Aorta (tissue), 5 donors: ENCODE measurements around the gene NET1. TPM values are rescaled to one million over a fixed set of nuclear protein-coding genes. Genes with fewer than 3 reads are reported as not detected.

Experiments
- ATAC-seq: fragments of 200-7000 bp; cut with Tn5 transposase; one replicate; pipeline ENCODE4 v1.9.1; 2022; ENCODE audit warnings: moderate library complexity; ENCODE audit not compliant: low FRiP score
- DNase-seq, 2 donors: peaks; one replicate each; pipeline ENCODE4 v3.0.0-alpha.2; 2020
- H3K27ac ChIP-seq, 2 donors: one replicate each; pipeline ENCODE4 v1.5.1; 2013; ENCODE audit warnings: low read length in 2 of 2, mild to moderate bottlenecking in 2 of 2, moderate library complexity in 2 of 2, control low read depth in 1 of 2, inconsistent platforms in 1 of 2, low read depth in 1 of 2
- H3K27me3 ChIP-seq, 2 donors: one replicate each; pipeline ENCODE4 v1.6.1; 2013; ENCODE audit warnings: control low read depth in 1 of 2, low read length in 1 of 2, mild to moderate bottlenecking in 1 of 2, moderate library complexity in 1 of 2; ENCODE audit not compliant: insufficient read depth in 2 of 2, control insufficient read depth in 1 of 2
- H3K36me3 ChIP-seq, 2 donors: one replicate each; pipeline ENCODE4 v1.6.1; 2013; ENCODE audit warnings: control low read depth in 1 of 2, low read length in 1 of 2, mild to moderate bottlenecking in 1 of 2; ENCODE audit not compliant: insufficient read depth in 2 of 2, control insufficient read depth in 1 of 2
- H3K4me1 ChIP-seq, 2 donors: one replicate each; pipeline ENCODE4 v1.6.1; 2013; ENCODE audit warnings: low read length in 2 of 2, control low read depth in 1 of 2, mild to moderate bottlenecking in 1 of 2, moderate library complexity in 1 of 2; ENCODE audit not compliant: insufficient read depth in 2 of 2, control insufficient read depth in 1 of 2
- H3K4me3 ChIP-seq, 2 donors: one replicate each; pipeline ENCODE4 v1.5.1; 2013; ENCODE audit warnings: low read length in 2 of 2, control low read depth in 1 of 2, mild to moderate bottlenecking in 1 of 2
- H3K9me3 ChIP-seq: one replicate; pipeline ENCODE4 v1.6.1; 2013; ENCODE audit warnings: mild to moderate bottlenecking, low read length; ENCODE audit not compliant: control insufficient read depth
- WGBS, 2 donors: extraction: QIAGEN DNeasy Blood & Tissue Kit; methylation state at CpG; one replicate each; pipeline ENCODE4 v1.1.7; 2013; 5-methylcytosine and 5-hydroxymethylcytosine counted together
- intact Hi-C, 2 donors: fragments of 100-400 bp; cut with DNase I; formaldehyde crosslinking; loops; one replicate each; pipeline versions ENCODE4 v1.14.2 to v1.15.0; 2022
- polyA plus RNA-seq, 2 donors: library from polyadenylated mRNA; stranded (reverse); fragments of 200-250 nt; gene quantifications; one replicate each; pipeline ENCODE4 v1.2.3, GENCODE V29; 2013
- total RNA-seq, 2 donors: library from RNA; stranded (reverse); fragmentation: NEBNext Ultra II Directional; extraction: Animal tissue kit (Norgen Biotek cat#: 25700); gene quantifications; one replicate each; pipeline ENCODE4 v1.2.1, GENCODE V29; 2021
- donor health status: healthy with polysubstance abuse.
- donor health status: Bipolar disorder and iron deficiency.
- donor health status: DM: no; HTN: no; CAD: no.
- donor health status: DM: no; HTN: no; CAD: no.
- donor health status: DM: yes; HTN: yes; CAD: no.

The NET1 gene
- total and polyA plus RNA-seq, 4 donors = 76.2 to 451 (median 253) TPM

- Histone ChIP-seq H3K27me3 (no peaks in the 10 kb centered on the region), H3K27ac (no peak overlapping the region), H3K36me3 (no peaks in the 10 kb centered on the region), H3K9me3 (no peaks in the 10 kb centered on the region), H3K4me1 (no peaks in the 10 kb centered on the region), H3K4me3 (no peak overlapping the region)
- DNase-seq (peak in 1 of 2 donors; percentile 61), ATAC-seq (no peak)
- 80 to 81% methylated on average over 18 of the region's 18 CpGs for WGBS, 2 donors
- intact Hi-C loops = no loop called here
Measured at GRCh38 chr10:5508161-5508604, 95.8 kb downstream of the NET1 start.

Other genes starting within 250 kb of the NET1 start
- gene AKR1C8, start 227.4 kb upstream of the NET1 start, total RNA-seq = under 1 TPM in 1 of 2 donors, not detected in 1; 0.30 TPM
- not detected for gene AKR1C8, start 227.4 kb upstream of the NET1 start, polyA plus RNA-seq
- not detected for gene AKR1C4, start 215.7 kb upstream of the NET1 start, total RNA-seq
- not detected for gene AKR1C4, start 215.7 kb upstream of the NET1 start, polyA plus RNA-seq
- gene UCN3, start 47.6 kb upstream of the NET1 start, total RNA-seq = not detected
- under 1 TPM in 1 of 2 donors, not detected in 1; 0.75 TPM for gene UCN3, start 47.6 kb upstream of the NET1 start, polyA plus RNA-seq
- not detected for gene TUBAL3, start 7.7 kb upstream of the NET1 start, total RNA-seq
- 10 to 100 TPM in 1 of 2 donors, under 1 TPM in 1; 0.28 to 10.6 TPM for gene TUBAL3, start 7.7 kb upstream of the NET1 start, polyA plus RNA-seq
- not detected for gene CALML5, start 87.0 kb downstream of the NET1 start, total RNA-seq
- not detected for gene CALML5, start 87.0 kb downstream of the NET1 start, polyA plus RNA-seq
- not detected for gene CALML3, start 112.4 kb downstream of the NET1 start, total RNA-seq
- gene CALML3, start 112.4 kb downstream of the NET1 start, polyA plus RNA-seq = under 1 TPM; 0.10 to 0.13 TPM